Mammary epithelial cell (primary cell): ENCODE results near the gene RET.

Experiments
- EZH2 ChIP-seq: IDR thresholded peaks from 2 replicates; pipeline ENCODE4 v1.6.1; 2012; ENCODE audit warnings: low read length, inconsistent platforms, borderline replicate concordance
- TF ChIP-seq, protein P1 (sequence below), 2 donors: IDR thresholded peaks in 1 of 2; conservative IDR thresholded peaks in 1 of 2; 2 replicates each; pipeline ENCODE4 v1.5.1; 2011 to 2012; ENCODE audit warnings: inconsistent platforms in 2 of 2, low read length in 2 of 2, mild to moderate bottlenecking in 2 of 2, control low read depth in 1 of 2, low read depth in 1 of 2; ENCODE audit not compliant: insufficient read depth in 1 of 2; ENCODE audit errors: extremely low read depth in 1 of 2

DNA sequence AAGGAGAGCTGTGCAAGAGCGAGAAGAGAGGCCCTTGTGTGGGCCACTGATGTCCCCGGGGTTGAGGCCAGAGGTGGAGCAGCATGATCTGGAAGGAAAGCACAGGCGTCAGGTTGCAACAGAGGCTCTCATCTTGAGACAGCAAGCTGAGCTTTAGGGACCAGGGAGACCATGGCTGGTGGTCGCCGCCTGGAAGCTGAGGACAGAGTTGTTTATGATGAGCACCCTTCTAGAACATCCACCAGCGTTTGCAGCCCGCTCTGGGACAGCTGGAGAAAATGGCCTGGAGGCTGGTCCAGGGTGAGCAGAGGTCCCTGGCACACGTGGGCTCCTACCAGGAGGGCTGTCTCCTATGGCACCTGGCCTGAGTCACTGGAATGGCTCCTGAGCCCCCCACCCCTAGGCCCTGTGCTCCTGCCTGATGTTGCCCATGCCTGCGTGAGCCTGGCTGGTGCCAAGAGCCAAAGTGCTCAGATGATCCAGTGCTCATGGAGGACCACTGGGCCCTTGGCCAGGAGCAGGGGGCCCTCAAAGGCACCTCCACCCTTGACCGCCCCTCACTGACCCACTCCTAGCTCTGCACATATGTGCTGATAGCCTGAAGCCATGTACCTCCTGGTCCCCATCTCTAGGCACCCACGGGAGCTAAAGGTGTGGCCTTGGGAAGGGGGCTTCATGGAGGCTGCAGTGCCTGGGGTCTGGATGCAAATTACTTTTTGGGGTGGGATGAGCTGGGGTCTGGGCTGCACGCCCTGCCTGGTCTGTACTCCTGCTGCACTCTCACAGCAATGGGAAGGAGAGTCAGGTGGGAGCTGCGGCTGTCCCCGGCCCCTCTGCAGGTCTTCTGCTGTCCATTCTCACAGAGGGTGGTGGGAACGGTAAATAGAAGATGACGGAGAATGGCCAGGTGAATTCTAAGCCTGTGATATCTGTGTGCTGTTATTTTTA, 40.1 kb upstream of the RET start:
- TF ChIP-seq, protein P1, sequence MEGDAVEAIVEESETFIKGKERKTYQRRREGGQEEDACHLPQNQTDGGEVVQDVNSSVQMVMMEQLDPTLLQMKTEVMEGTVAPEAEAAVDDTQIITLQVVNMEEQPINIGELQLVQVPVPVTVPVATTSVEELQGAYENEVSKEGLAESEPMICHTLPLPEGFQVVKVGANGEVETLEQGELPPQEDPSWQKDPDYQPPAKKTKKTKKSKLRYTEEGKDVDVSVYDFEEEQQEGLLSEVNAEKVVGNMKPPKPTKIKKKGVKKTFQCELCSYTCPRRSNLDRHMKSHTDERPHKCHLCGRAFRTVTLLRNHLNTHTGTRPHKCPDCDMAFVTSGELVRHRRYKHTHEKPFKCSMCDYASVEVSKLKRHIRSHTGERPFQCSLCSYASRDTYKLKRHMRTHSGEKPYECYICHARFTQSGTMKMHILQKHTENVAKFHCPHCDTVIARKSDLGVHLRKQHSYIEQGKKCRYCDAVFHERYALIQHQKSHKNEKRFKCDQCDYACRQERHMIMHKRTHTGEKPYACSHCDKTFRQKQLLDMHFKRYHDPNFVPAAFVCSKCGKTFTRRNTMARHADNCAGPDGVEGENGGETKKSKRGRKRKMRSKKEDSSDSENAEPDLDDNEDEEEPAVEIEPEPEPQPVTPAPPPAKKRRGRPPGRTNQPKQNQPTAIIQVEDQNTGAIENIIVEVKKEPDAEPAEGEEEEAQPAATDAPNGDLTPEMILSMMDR (conservative IDR thresholded peaks at IDR 0.05 in 1 of 2, IDR thresholded peaks at IDR 0.05 in 1 of 2; ENCODE audit: extremely low read depth in 1 of 2, insufficient read depth in 1 of 2, low read depth in 1 of 2, low read length in 2 of 2), result no peak
- no peak for TF ChIP-seq EZH2
